ACHN (cell line): ENCODE results near the gene FKBP10.

Source experiments
- DNase-seq: peaks from one replicate; pipeline ENCODE4 v3.0.0-alpha.2; 2015
- in situ Hi-C: cut with HindIII; loops from 2 replicates; pipeline ENCODE4 v1.10.0; 2017; ENCODE audit warnings: low sequenced_read_pairs, low pct_ligation_motif_present, low pct_unique_long_range_greater_than_20kb

The FKBP10 gene

GRCh38 chr17:41864836-41865595, 52.2 kb downstream of the FKBP10 start, which contains the start of gene KLHL11:
Gene KLHL11 (minus strand): TSS chr17:41865423. CDS start chr17:41865370, 53 bp downstream.
- in situ Hi-C loops: no loop called here
- peak; percentile 93 for DNase-seq

DNA sequence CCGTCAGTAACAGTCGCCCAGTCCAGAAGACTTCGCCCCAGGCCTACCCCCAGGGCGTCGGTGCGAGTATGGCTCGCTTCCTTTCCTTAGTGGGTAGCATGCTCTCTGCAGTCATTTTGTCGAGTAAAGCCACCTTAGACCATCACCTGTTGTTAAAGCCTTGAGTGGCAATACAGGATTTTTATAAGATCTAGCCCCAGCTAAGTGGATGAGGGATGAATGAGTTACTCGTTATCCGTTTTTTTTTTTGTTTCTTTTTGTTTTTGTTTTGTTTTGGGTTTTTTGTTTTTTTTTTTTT, 52.7 kb downstream of the FKBP10 start:
- in situ Hi-C loops: no loop called here
- no peak for DNase-seq

GRCh38 chr17:41868568-41868967, 55.8 kb downstream of the FKBP10 start:
- in situ Hi-C loops: no loop called here
- DNase-seq: no peak

GRCh38 chr17:41869426-41869825, 56.6 kb downstream of the FKBP10 start:
- DNase-seq: no peak
- in situ Hi-C loops: no loop called here

DNA sequence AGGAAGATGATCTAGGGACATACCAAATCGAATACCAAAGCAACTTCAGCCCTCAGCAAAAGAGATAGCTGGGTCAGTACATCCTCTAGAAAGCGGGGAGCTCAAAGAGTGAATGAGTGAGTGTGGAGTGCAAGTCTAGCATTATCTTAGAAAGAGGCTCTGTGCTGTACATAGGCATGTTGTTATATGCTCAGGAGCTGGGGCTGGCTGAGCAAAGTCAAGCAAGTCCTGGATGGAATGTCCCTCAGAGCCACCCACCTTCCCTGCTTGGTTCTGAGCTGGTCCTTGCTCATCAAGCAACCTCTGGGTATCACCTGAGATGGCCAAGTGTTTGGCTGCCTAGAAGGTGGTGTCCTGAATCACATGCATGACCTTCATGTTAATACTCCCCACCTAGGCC, 57.3 kb downstream of the FKBP10 start:
- no peak for DNase-seq
- in situ Hi-C loops: no loop called here

DNA sequence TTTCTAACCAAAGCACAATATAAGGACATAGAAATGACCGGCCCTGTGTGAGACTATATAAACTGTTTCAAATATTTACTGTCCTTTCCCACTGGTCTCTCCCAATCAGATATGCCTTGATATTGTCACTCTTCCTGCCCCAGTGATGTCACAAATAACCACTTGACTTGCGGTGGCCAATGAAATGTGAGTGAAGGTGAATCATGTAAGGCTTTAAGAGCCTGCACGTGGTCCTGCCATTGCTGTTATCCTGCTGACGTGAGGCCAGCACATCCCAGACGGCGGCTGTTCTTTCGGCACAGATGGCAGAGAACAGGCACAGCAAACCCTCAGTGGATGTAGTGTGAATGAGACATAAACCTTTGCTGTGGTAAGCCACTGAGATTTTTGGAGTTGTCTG, 57.8 kb downstream of the FKBP10 start:
- DNase-seq: no peak
- in situ Hi-C loops: no loop called here

- in situ Hi-C loops: no loop called here
- no peak for DNase-seq
Measured at GRCh38 chr17:41871789-41872188, 59.0 kb downstream of the FKBP10 start.
